HG02840 (cell line): ENCODE results near the gene PLEKHJ1.

ENCODE experiments used
- ATAC-seq: cut with Tn5 transposase; IDR thresholded peaks from one replicate; pipeline ENCODE4 v1.9.1; 2021; ENCODE audit warnings: mild to moderate bottlenecking, moderate library complexity, moderate number of reproducible peaks; ENCODE audit not compliant: unreplicated experiment, low FRiP score

PLEKHJ1 gene

GRCh38 chr19:2237051-2237868 lies 1.1 kb upstream of the PLEKHJ1 start:
- no peak for ATAC-seq

- no peak for ATAC-seq
Observed at GRCh38 chr19:2236064-2236313, 140 bp downstream of the PLEKHJ1 start.

DNA sequence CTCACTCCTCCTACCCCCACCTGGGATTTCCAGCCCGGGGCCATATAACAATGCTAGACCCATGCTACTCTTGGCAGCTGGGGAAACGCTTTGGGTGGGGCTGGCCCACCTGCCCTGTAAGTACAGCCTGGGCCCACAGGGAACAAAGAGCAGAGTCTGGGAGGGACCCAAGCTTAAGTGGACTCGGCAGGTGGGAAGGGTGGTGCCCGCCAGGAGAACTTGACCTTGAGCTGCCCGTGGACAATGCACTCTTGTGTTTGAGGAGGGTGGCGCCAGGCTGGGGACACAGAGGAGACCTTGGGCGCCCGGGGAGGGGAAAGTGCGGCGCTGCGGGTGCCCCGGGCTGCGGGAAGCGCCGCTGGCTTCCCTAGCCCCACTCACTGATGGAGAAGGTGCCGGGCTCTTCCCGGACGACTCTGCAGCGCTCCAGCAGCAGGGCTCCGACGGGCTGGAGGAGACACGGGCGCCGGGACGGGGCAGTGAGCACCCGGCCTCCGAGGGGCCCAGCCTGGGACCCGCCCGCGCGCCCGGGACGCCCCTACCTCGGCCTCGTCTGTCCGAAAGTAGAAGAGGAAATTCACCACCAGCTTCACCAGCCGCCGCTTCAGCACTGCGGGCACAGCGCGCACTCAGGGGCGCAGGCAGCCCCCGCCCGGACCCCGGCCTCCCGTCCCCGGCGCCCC lies 607 bp downstream of the PLEKHJ1 start:
- peak; percentile 7 for ATAC-seq

DNA sequence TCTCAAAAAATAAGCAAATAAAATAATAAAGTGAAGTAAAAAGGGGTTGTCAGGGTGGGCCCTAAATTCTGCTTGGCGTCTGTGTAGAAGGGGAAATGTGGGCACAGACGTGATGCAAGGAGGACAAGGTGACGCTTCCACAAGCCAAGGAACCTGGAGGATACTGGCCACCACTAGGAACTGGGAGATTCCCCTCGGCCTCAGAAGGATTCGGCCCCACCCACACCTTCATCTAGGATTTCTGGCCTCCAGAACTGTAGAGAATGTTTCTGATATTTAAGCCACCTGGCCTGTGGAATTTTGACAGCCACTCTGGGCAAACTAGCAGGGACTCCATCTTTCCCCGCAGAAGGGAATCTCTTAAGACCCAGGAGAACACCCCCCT lies 1.1 kb downstream of the PLEKHJ1 start:
- no peak for ATAC-seq

DNA sequence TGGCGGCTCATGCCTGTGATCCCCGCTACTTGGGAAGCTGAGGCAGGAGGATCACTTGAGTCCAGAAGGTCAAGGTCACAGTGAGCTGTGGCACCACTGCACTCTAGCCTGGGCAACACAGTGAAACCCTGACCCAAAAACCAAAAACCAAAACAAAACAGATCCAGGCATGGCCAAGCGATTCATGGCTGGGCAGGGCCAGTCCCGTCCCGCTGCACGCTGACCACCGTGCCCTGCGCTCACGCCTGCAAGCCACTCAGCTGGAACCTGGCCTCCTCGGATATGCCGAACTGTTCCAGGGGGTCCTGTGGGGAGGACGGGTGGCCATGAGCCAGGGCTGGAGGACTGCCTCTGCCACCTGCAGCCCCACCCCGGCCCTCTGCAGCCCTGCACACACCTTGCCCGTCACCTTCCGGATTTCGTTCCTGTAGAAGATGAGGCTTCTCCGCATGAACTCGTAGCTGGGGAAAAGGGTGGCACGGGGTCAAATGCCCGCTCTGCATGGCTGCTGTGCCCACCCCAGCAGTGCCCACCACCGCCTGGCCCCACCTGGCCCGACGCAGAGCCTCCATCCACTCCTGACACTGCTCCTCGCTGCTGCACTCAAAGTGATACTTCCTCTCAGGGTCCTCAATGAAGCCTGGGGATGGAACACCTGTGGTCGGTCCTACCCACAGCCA lies 2.4 kb downstream of the PLEKHJ1 start:
- ATAC-seq: no peak

DNA sequence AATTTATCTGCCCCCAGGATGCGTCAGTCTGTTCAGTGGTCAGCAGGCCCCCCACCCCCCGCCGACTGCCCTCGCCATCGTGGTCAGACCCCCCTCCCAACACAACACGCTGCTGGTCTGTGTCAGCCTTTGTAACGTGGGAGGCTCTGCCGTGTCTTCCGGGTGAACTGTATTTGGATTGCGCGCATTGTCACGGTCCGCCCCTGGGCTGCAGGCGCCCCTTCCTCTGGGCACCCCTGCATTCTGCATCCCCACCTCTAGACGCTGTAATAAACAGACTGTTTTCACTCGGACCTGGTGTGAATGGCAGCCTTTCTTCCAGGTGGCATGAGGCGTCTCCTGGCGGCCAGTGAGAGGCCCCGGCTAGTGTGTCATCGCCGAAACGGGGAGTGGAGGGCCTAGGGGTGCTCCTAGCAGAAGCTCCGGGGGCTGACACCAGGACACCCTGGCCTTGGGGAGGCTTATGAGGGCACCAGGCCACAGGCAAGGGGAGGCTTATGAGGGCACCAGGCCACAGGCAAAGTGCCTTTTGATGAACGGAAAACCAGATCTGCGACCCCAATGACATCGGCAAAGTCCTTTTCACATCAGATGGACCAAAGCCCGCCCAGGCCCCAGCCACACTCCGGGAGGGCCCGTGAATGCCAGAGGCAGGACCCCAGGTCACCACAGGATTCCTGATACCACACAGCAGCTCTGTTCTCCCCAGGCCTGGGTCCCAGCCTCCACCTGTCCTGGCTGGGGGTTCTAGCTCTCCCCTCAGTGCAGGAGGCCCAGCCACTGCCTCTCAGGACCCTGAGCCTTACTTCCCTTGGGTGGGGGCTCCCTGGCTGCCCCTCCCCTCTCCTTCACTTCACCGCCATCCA lies 3.6 kb downstream of the PLEKHJ1 start:
- no peak for ATAC-seq

DNA sequence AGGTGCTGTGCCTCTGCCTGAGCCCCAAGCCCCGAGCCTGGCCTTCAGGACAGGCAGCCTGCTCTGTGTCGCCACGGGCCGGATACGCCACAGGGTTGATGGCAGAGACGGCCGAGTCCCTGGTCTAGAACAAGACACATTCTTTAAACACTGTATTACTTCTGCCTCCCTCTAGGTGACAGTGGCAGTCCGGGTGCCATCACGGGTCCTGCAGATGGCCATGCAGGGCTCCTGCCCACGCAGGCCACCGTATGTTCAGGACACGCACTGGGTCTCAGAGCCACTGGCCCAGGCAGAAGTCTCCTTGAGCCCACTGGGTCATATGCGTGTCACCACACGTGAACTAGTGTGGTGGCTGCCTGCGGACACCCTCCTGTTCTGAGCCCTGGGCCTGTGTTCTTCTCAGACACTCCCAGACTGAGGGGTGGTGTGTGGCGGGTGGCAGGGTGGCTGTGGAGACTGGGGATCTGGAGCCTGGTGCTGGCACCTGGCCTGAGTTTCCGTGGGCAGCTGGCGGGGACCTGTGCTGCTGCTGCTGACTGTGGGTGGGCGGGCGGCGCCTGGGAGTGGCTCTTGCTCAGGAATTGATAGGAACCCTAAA lies 4.4 kb downstream of the PLEKHJ1 start:
- ATAC-seq: no peak

DNA sequence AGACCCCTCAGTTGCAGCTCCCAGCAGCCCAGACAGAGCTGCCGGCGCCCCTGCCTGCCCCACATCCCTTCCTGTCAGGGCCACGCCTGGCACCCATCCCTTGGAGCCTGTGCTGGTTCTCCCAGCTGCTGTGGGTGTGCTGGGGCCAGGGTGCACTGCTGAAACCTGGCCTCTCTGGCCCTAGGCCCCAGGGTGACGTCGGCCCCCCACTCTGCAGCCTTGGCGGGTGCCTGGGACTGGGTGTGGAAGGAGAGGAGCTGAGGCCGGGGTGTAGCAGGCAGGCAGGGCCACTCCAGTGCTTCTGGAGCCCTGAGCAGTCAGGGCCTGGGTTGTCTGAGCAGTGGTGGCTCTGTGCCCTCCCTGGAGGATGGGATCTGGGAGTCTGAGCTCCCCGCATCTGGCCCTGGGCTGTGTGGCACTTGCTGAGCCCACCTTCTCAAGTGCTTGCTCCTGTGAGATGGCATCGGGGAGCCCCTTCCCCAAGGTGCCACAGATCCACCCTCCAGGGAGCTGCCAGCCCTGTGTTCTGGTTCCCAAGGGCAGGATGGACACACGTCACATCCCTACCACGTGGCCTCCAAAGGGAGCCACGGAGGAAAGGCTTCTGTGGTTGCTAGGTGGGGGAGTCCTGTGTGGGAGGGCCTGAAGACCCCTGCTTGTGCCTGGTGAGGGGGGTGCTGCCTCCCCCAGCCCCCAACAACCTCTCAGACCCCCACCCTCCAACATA lies 5.2 kb downstream of the PLEKHJ1 start:
- ATAC-seq: no peak

DNA sequence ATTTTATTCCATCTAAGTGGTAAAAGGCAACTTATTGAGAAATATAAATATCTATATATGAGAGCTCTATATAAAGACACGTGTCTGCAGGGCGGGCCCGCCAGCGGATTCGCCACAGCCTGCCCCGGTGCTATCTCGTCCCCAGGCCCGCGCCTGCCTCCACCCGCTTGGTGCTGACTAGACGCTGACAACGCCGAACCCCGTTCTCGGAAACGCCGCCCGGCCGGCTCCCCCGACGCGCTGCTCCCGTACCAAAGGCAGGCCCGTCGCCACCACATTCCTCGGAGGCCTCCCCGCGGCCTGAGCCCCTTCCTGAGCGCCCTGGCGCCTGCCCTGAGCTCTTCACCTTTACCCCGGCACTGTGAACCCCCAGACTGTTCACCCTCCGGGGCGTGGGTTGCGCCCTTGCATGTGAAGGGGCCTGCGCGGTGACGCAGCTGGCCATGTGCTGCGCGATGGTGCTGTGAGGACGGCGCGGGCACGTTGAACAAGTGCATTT lies 6.0 kb downstream of the PLEKHJ1 start:
- ATAC-seq: no peak

- no peak for ATAC-seq
Observed at GRCh38 chr19:2229103-2230032, 6.8 kb downstream of the PLEKHJ1 start.

GRCh38 chr19:2228157-2229030 lies 7.7 kb downstream of the PLEKHJ1 start:
- no peak for ATAC-seq

- ATAC-seq: no peak
Observed at GRCh38 chr19:2227415-2228156, 8.5 kb downstream of the PLEKHJ1 start.

GRCh38 chr19:2226840-2227360 lies 9.2 kb downstream of the PLEKHJ1 start:
- ATAC-seq: no peak

- no peak for ATAC-seq
Observed at GRCh38 chr19:2226051-2226839, 9.9 kb downstream of the PLEKHJ1 start.

DNA sequence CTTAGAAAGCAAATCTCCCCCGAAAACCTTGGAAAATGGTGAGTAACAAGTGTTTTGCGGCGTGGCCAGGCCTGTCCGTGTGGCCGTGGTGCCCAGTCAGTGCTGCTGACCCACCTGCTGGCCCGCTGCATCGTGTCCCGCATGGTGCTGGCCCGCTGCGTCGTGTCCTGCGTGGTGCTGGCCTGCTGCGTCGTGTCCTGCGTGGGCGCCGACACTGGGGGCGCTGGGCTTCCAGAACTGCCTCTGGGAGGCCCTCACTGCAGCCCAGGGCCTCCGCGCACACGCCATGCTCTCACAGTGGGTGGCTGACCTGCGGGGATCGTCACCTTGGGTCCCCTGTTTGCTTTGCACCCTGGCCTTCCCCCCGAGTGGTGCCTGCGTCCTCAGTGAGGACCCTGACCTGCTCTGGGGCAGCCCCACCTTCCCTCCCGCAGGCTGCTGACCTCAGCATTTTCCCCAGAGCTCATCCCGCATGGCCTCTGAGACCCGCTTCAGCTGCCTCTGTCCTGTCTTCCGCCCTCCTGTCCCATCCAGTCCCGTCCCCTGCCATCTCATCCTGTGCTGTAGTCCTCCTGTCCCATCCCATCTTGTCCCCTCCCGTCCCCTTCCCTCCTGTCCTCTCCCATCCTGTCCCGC lies 10.6 kb downstream of the PLEKHJ1 start:
- ATAC-seq: no peak
